NAMALWA (cell line): ENCODE measurements around the gene UBE2L6.

ENCODE experiments used
- DNase-seq: peaks from one replicate; pipeline ENCODE4 v3.0.0-alpha.2; 2015; ENCODE audit warnings: low spot score

The UBE2L6 gene

DNA sequence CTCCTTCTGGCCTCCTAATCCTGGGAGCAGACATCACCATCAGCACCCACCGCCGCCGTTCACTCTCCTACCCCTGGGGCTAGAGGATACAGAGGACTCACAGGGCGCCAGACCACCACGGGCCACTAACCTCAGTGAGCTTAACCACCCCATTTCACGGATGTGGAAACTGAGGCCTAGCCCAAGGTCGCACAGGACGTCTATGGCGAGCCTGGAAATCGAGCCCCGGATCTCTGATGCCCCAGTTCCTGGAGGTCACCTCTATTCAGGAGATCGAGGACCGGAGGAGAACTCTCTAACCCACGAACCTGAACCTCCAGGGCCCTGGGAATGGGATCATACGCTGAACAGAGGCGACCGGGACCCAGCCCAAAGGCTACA, 37.3 kb downstream of the UBE2L6 start:
- DNase-seq, result no peak

DNA sequence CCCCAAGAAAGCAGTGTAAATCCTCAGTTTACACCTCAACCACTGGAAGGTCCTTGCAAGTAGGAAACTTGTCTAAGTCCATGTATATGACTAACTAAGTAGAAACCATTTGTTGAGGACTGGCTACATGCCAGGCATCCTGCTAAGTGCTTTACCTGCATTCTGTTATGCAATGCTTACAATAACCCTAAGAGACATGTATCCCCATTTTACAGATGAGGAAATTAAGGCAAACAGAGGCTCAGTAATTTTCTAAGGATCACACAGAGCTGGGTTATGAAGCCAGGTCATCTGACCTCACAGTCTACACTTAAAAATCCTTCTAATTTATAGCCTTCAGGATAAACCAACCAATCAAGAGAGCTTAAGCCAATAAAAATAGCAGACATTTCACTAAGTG, 38.5 kb downstream of the UBE2L6 start:
- DNase-seq, result no peak

DNA sequence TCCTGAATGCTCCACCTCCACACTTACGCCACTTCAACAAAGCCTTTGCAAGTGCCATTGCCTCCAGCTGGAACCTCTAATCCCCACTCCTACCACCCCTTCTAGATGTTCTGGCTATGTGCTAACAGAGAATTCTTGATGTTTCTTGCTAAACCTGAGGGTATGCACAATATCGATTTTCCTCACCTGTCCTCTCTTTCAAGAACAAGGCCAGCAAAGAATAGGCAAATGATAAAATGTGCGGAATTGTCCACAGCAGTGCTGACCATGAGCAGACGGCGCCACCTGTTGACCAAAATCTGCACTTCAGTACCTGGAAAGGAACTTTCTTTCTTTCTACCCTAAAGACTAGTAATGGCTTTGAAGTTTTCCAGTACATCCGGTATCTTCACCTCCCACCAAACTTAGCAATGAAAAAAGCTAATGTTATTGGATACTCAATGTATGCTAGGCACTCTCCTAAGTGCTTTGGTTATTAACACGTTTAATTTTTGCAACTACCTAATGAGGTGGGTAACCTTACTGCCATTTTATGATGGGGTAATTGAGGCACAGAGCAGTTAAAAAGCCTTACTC, 40.3 kb downstream of the UBE2L6 start:
- DNase-seq, result peak; percentile 77

DNA sequence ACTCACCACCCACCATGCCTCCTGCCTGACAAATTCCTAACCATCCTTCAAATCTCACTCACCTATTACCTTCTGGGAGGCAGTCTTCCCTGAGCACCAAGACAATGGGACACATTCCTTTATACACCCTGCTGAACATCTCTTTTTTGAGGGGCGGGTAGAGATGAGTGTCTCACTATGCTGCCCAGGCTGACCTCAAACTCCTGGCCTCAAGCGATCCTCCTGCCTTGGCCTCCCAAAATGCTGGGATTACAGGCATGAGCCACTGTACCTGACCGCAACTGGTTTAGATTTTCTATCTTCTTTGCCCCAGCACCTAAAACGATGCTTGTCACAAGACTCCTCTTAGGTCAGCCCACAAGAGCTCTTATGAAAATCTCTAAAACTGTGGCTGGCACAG, 44.1 kb downstream of the UBE2L6 start:
- DNase-seq, result no peak

DNA sequence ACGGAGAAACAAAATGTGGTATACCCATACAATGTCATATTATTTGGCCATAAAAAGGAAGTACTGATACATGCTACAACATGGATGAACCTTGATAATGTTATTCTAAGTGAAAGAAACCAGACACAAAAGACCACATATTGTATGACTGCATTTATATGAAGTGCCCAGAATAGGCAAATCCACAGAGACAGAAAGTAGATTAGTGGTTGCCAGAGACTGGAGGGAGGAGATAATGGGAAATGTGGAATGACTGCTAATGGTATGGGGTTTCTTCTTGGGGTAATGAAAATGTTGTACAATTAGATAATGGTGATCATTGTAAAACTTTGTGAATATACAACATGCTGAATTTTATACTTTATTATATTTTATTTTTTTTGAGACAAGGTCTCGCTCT, 46.4 kb downstream of the UBE2L6 start:
- no peak for DNase-seq

DNA sequence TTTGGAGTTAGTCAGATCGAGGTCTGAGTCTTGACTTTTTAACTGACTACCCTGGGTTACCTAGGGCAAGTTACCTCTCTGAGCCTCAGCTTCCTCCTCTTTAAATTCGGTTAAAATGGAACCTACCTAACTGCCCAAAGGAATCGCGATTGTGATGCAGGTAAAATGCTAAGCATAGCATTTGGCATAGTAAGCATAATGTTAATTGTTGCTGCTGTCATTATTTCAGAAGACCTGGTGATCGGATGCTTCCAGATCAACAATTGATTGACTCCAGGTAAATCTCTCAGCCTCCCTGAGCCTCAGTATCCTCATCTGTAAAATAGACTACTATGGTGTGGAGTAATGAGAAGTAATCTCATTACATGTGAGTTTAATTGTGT, 51.4 kb downstream of the UBE2L6 start:
- no peak for DNase-seq

DNA sequence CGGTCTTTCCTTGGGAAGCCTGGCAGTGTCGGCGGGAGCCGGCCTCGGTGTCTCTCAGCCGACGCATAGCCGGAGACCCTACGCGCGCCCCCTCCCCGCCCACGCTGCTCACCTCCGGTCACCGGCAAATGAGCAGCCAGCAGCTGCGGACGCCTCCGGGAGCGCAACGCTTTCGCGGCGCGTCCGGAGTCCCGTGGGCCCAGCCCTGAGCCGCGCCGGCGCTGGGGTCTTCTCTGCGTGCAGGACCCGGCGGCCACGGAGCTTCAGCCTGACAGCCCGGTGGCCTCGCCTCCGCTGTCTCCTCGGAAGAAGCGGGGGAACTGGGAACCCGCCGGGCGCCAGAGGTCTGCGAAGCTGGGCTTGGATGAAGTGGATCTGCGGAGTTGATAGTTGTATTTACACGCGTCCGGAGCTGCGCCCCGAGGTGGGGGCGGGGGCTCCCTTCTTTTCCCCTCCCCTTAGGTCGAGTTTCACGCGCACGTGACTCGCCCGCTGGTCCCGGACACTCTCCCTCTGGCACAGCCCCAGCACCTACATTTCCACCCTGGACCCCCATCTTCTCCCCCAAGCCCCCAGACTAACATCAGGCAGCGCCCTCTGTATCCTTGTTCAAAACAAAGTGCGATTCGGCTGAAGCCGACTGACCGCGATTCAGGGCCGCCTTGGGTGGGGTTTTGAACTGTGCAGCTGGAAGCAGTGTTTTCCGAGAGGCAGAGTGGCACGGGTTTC, 52.0 kb downstream of the UBE2L6 start, which contains the start of gene SLC43A1:
Gene SLC43A1 (minus strand): TSS at position 371 of the 729 bp plus-strand sequence. CDS start 1,591 bp downstream, outside the sequence.
- DNase-seq, result peak; percentile 63

DNA sequence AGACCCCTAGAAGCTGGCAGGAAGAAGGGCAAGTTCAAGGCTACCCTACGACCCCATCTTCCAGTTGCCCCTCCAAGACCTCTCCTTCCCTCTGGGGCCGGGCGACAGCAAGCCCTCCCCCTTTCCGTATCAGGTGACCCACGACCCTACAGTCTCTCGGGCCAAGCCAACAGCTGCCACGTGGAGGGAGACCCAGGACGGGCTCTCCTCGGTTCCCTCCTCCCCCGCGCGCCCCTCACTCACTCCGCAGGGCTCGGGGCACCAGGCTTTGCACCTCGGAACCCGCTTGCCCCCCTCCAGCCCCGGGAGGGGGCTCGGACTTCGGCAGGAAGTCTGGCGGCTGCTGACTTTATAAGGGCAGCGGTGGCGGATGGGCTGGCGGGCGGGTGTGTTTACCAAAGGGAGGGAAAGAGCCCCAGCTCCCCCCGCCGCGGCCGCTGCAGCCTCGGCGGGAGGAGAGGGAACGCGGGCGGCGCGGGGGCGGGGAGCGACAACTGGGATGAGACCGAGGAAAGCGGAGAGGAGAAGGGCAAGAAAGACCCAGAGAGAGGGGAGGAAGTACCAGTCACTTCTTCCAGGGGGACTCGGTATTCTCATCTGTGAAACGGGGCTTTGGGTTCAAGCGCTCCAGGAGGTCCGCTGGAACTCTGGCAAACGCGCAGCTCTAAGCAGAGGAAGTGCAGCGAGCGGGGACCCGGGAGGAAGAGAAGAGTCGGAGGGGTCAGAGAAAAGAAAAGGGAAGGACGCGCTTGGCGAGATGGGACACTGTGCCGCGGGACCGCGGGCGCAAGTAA, 52.7 kb downstream of the UBE2L6 start:
- DNase-seq, result peak; percentile 62

DNA sequence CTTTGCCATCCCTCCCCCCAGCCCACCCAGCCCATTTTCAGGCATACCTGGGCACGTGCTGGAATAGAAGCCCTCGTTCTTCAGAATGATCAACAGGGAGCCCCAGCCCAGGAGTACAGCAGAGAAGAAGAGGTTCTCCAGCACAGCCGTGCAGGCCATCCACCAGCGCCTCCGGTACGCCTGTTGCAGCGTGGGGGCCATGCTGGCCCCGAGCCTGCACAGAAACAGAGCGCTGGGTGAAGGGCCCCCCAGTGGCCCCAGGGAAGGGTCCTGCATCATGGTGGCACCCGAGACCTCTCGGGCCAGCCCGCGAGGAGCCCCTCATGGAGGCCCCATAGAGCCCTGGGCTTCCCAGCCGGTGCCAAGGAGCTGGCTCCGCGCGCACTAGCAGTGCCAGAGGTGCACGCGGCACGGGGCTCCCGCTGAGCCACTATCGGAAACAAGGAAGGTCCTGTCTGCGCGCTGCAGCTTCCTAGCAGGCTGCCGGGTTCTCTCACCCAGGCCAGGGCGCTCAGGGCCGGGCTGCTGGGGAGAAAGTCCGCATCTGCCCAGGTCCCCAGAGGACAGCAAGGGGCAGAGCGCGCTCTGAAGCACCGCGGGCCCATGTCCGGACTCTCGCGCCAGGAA, 53.4 kb downstream of the UBE2L6 start:
- peak; percentile 57 for DNase-seq

DNA sequence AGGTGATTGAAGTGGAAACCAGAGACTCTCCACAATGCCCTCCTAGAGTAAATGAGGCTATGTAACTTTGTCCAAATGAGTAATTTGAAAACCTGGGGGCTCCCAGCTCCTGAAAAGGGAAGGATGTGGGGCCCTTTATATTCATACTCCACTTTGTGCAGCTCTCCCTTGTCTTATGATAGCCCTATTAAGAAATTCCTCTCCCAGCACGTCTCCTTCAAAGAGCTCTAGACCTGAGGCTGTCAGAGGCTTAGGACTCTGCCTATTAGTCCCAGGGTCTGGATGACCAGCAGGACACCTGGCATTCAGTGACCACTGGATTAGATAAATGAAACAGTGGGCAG, 54.0 kb downstream of the UBE2L6 start:
- peak; percentile 36 for DNase-seq

DNA sequence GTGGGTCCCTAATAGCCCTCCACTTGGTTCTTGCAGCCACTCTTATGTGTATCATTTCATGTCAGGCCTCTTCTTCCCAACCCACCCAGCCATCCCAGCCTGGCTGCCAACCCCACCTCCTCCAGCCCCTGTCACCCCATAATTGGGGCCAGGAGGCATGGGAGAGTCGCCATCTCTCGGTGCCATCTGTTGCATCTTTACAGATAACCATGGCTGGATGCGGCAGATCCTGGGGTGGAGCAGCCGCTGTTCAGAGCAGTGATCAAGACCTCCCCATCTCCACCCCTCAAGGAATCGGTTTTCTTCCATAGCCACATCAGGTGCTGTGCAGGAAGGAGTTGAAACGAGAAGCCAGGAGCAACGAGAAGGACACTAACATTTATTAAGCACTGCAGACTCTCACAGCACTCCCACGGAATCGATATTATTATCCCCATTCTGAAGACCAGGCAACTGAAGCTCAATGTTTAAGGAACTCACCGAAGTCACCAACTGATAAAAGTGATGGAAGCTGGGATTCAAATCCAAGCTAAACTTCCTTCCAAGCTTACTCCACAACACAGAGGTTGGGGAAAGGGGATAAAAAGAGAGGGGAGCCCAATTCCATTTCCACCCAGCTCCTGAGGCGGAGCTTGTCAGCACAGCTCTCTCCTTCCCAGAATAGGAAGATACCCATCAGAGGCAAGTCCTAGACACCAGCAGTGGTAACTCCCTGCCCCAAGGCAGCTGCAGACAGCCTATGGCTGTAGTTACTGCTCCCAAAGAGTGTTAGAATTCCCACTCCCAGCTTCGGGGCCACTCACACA, 54.6 kb downstream of the UBE2L6 start:
- DNase-seq, result peak; percentile 20

DNA sequence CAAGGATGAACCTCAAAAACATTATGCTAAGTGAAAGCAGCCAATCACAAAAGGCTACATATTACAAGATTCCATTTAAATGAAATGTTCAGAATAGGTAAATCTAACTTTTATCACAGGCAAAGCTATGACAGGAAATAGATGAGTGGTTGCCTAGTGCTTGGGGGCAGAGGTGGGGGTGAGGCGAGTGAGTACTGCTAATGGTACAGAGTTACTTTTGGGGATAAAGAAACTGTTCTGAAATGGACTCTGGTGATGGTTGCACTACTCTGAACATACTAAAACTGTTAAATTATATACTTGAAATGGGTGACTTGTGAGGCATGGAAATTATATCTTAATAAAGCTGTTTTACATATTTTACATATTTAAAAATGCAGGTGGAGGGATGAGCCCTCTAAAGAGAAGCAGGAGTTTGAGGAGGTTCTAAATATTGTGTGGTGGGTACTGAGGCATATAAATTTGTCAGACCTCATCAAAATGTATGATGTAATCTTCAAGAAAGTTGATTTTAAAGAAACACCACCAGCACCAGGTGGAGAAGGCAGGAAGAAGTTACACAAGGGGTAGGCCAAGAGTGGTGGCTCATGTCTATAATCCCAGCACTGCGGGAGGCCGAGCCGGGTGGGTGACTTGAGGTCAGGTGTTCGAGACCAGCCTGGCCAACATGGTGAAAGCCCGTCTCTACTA, 55.6 kb downstream of the UBE2L6 start:
- DNase-seq, result peak; percentile 87

DNA sequence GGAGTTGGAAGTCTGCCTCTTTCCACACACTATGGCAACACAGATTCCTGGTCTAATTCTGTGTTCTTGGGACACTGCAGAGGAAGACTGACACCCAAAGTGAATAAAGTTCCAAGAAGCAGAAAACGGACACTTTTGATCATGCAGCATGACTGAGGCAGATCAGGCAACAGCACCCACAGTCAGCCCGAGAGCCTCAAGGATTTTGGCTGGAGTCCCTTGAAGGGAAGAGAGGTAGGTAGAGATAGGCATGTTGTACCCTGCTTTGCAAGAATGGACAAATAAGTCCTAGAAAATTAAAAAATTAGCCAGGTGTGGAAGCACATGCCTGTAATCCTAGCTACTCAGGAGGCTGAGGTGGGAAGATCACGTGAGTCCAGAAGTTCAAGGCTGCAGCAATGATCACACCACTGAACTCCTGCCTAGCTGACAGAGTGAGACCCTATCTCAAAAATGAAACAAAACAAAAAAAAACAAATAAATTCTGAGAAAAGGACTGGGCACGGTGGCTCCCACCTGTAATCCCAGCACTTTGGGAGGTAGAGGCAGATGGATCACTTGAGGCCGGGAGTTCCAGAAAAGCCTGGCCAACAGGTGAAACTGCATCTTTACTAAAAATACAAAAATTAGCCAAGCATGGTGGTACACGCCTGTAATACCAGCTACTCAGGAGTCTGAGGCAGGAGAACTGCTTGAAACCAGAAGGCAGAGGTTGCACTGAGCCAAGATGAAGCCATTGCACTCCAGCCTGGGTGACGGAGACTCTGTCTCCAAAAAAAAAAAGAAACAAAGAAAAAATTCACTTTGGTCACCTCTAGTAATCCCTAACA, 58.9 kb downstream of the UBE2L6 start:
- no peak for DNase-seq

DNA sequence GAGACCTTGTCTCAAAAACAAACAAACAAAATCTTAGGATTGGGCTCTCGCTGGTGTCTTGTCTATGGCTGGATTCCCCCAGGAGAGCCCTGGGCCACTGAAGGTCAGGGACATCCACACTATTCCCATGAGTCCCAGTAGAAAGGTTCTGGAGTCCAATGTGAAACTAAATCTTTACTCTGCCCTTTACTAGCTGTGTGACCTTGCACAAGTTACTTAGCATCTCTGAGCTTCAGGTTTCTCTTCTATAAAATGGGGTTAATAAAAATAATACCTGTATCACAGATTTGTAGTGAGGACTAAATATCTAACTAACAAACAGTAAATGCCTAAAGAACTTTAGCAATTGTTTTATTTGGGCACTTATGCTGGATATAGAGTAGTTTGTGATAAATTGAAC, 61.0 kb downstream of the UBE2L6 start:
- no peak for DNase-seq

DNA sequence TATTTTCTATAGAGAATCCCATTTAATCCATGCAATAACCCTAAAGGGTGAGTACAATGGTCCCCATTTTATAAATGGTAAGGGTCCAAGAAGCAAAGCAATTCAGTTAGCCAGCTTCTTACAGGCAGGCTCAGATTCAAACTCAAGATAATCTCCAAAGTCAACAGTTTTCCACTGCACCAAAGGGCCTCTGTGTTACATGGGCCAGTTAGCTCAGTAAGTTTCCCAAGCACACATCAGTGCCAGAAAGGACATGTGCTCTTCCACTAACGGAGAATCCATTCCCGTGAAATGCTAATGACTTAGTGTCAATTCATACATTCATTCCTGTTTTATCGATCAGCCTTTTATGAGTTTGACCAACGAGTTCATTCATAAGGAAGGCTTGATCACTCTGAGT, 63.0 kb downstream of the UBE2L6 start:
- DNase-seq, result no peak

DNA sequence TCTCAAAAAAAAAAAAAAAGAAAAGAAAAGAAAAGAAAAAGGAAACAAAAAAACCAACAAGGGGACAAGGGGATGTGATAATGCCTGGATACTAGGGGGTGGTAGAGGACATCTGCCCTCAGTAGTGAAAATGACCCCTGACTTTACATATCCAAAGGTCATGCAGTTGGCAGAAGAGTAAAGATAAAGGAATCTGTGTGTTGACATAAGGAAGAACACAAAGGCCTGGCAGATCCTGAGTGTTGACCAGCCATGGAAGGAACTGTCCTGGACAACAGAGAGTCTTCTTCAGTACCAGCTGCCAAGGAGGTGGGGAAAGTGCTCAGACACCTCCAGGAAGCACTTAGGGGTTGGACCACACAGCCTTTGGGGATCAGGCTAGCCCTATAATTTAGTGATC, 64.6 kb downstream of the UBE2L6 start:
- DNase-seq, result no peak

DNA sequence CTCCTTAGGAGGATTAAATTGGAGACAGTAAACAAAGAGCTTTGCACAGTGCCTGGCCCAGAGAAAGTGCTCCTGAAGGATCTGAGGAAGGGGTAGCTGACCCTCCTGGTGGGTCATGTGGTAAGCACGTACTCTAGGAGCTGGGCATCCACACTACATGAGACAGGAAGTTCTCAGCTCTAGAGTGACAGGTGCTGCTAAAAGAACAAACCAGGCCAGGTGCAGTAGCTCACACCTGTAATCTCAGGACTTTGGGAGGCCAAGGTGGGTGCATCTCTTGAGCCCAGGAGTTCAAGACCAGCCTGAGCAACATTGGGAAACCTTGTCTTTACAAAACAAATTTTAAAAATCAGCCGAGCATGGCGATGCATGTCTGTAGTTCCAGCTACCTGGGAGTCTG, 65.1 kb downstream of the UBE2L6 start:
- DNase-seq, result no peak

DNA sequence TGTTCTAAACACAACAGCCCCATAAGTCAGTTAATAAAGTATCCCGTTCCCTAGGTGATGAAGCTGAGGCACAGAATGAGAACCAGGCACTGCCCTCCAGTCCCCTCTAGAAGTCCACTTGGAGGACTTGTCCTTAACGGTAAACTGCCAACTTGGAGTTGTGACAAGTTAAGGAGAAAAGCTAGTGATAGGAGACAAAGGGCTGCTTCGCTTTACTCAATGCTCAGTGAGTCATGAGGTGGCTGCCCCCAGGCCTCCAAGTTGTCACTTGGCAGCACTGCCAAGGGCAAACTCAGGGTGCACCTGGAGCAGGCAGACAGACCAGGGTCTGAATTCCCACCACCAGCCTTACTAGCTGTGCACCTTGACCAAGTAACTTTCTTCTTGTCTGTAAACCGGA, 65.5 kb downstream of the UBE2L6 start:
- DNase-seq, result no peak
